Testis (tissue), 3 donors: Measurements from ENCODE around the gene ETS2. TPM values are rescaled to one million over a fixed set of nuclear protein-coding genes. Genes with fewer than 3 reads are reported as not detected.

Source experiments
- DNase-seq: peaks from one replicate; pipeline ENCODE4 v3.0.0-alpha.2; 2019
- H3K27ac ChIP-seq, 2 donors: fragments of 200-600 bp; sonication (generic); one replicate each; pipeline ENCODE4 v1.5.1; 2019
- H3K27me3 ChIP-seq: fragments of 200-600 bp; sonication (generic); one replicate; pipeline ENCODE4 v1.5.1; 2019
- H3K36me3 ChIP-seq: fragments of 200-600 bp; sonication (generic); one replicate; pipeline ENCODE4 v1.5.1; 2017; ENCODE audit warnings: low read depth; ENCODE audit errors: missing control alignments
- H3K4me1 ChIP-seq: fragments of 200-600 bp; sonication (generic); one replicate; pipeline ENCODE4 v1.5.1; 2019
- H3K4me3 ChIP-seq, 2 donors: fragments of 200-600 bp; sonication (generic); one replicate each; pipeline ENCODE4 v1.5.1; 2017 to 2019
- H3K9me3 ChIP-seq: fragments of 200-600 bp; sonication (generic); one replicate; pipeline ENCODE4 v1.5.1; 2017
- POLR2A ChIP-seq: fragments of 450-650 bp; IDR thresholded peaks from one replicate; pipeline ENCODE4 v1.6.1; 2017; ENCODE audit warnings: antibody characterized with exemption, mild to moderate bottlenecking, moderate library complexity
- WGBS, 2 donors: methylation state at CpG; one replicate each; pipeline ENCODE4 v1.1.5; 2018; 5-methylcytosine and 5-hydroxymethylcytosine counted together
- intact Hi-C: fragments of 100-400 bp; cut with DNase I; formaldehyde crosslinking; loops from one replicate; pipeline ENCODE4 v1.15.1; 2023; ENCODE audit warnings: low total_unique reads
- polyA plus RNA-seq: library from polyadenylated mRNA; stranded (reverse); fragments of 350-450 nt; fragmentation: Illumina TruSeq; extraction: RNeasy Lipid Tissue Mini Kit (QIAGEN cat#74804); gene quantifications from one replicate; pipeline ENCODE4 v1.2.3, GENCODE V29; 2014; ENCODE audit warnings: low read depth, low replicate concordance; ENCODE audit not compliant: insufficient read depth
- total RNA-seq, 2 donors: library from RNA; depleted of rRNA; stranded (reverse); fragments of >200 nt; gene quantifications; one replicate each; pipeline ENCODE4 v1.2.3, GENCODE V29; 2016
- TF ChIP-seq, protein P1 (sequence below), 3 experiments: fragments of 450-650 bp in 2 of 3; fragments of 200-600 bp in 1 of 3; sonication (generic) in 1 of 3; IDR thresholded peaks; one replicate each; pipeline ENCODE4 v1.5.1; 2016 to 2019; ENCODE audit warnings: antibody characterized with exemption in 3 of 3, mild to moderate bottlenecking in 2 of 3, moderate library complexity in 1 of 3

The ETS2 gene
- total and polyA plus RNA-seq, 3 donors from 2014 or later, result 13.3 to 19.8 (median 16.2) TPM

DNA sequence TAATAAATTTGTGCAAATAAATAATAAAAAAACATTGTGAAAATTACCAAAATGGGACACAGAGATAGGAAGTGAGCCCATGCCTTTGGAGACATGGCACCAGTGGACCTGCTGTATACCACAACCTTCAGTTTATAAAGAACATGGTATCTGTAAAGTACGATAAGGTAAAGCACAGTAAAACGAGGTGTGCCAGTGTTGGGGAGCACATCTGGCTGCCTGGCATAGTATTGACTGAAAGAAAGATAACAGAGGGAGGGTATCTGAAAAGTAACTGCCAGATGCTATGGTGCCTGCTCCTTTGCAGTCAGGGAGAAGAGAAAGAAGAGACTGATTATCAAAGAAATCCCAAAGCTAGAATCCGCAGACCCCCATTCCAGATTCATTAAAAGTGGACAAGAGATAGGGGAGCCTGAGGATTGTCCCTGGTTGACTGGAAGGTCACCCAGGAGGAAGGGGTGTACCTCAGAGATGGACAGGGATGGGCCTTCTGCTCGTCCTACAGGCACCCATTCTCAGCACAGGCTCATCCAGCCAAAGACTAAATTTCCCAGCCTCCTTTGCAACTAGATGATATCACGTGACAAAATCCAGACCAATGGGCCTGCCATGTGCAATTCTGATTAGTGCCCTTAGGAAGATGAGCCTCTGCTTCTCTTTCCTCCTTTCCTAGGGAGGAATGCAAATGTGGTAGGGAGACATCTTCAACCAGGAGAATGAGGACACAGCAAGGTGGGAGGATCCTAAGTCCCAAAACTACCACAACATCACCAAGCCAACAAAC is 12.9 kb upstream of the ETS2 start:
- 86 to 88% methylated on average over 5 of the region's 5 CpGs for WGBS, 2 donors

DNA sequence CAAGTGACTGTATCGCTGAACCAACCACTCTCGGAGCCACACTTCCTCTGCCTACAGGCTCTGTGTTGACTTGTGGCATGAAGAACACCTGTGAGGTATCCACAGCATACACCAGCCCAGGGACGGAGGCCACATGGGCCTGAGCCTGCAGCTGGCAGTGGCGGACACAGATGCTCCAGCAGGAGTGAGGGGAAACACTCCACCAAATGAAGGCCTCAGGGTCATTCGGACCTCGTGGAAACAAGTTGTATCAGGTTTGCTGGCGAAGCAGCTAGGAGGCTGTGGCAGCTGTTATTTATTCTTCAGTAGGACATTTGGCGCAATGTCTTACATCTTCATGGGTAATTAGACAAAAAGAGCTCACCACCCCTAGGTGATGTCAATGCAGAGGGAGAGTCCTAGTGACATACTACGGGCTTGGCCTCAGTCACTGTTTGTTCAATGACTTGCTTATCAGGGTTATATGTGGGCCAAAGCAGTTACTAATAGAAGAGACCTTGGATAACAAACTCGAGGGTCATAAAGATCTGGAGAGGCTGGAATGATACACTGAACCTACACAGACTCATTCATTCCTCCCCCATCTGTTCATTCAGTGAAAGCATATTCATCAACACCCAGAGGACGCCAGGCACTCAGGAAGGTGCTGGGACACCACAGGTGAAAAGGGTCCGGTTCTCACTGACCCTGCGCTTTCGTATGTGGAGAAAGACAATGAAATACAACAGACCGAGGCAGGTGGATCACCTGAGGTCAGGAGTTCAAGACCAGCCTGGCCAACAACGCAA is 11.6 kb upstream of the ETS2 start:
- H3K27me3 ChIP-seq, result no peaks in the 10 kb centered on the region
- no peak for DNase-seq
- no peak overlapping the region for H3K4me3 ChIP-seq
- no peaks in the 10 kb centered on the region for H3K9me3 ChIP-seq
- TF ChIP-seq POLR2A, result no peak
- TF ChIP-seq, protein P1, sequence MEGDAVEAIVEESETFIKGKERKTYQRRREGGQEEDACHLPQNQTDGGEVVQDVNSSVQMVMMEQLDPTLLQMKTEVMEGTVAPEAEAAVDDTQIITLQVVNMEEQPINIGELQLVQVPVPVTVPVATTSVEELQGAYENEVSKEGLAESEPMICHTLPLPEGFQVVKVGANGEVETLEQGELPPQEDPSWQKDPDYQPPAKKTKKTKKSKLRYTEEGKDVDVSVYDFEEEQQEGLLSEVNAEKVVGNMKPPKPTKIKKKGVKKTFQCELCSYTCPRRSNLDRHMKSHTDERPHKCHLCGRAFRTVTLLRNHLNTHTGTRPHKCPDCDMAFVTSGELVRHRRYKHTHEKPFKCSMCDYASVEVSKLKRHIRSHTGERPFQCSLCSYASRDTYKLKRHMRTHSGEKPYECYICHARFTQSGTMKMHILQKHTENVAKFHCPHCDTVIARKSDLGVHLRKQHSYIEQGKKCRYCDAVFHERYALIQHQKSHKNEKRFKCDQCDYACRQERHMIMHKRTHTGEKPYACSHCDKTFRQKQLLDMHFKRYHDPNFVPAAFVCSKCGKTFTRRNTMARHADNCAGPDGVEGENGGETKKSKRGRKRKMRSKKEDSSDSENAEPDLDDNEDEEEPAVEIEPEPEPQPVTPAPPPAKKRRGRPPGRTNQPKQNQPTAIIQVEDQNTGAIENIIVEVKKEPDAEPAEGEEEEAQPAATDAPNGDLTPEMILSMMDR (IDR thresholded peaks at IDR 0.05), result no peak
- intact Hi-C loops, result no loop called here
- no peak overlapping the region for H3K27ac ChIP-seq
- no peaks in the 10 kb centered on the region for H3K4me1 ChIP-seq
- no peaks in the 10 kb centered on the region for H3K36me3 ChIP-seq
- 86 to 90% methylated on average over 16 of the region's 16 CpGs for WGBS, 2 donors

More for the DNA sequence above, 12.9 kb upstream of the ETS2 start:
- no peaks in the 10 kb centered on the region for H3K9me3 ChIP-seq
- H3K36me3 ChIP-seq, result no peaks in the 10 kb centered on the region
- intact Hi-C loops, result no loop called here
- no peaks in the 10 kb centered on the region for H3K27me3 ChIP-seq
- TF ChIP-seq, protein P1 (IDR thresholded peaks at IDR 0.05), result no peak
- no peak for TF ChIP-seq POLR2A
- H3K4me1 ChIP-seq, result no peaks in the 10 kb centered on the region
- no peak overlapping the region for H3K27ac ChIP-seq
- no peak for DNase-seq
- H3K4me3 ChIP-seq, result no peak overlapping the region

DNA sequence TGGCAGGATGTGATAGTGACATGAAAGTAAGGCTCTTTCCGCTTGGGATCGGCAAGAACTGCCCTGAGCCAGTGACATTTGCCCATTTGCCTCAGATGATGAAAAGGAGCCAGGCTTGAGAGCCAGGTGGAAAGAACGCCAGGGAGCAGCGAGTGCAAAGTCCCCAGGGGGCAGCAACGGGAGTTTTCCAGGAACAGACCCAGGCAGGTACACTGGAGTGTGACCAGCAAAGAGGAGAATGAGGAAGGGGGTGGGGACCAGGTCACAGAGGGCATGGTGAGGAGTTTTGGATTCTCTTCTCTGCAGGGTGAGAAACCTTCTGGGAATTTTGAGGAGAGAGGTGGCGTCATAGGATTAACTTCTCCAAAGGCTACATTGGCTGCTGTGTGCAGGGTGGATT is 10.8 kb upstream of the ETS2 start:
- Histone ChIP-seq H3K9me3 (no peaks in the 10 kb centered on the region), H3K4me1 (no peaks in the 10 kb centered on the region), H3K36me3 (no peaks in the 10 kb centered on the region), H3K4me3 (no peak overlapping the region), H3K27me3 (no peaks in the 10 kb centered on the region), H3K27ac (no peak overlapping the region)
- DNase-seq, result no peak
- WGBS, 2 donors, result 70% methylated on average over 6 of the region's 6 CpGs
- intact Hi-C loops, result no loop called here
- TF ChIP-seq, protein P1 (IDR thresholded peaks at IDR 0.05), result no peak
- TF ChIP-seq POLR2A, result no peak

DNA sequence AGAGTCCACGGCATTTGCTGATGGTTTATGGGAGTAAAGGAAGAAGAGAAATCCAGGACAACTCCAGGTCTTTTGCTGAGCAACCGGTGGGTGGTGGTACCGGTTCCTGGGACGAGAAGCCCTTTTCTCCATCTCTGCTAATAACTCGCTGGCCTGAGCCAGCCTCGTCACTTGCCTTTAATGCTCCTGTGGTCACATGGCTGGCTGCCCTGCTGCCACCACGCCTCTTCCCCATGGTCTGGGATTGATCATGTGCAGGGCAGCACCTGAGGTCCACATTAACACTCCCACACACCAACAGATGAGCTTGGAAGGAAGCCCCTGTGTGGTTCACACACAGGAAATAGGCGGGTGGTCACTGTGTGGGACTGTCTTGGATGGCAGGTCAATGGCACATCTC is 10.3 kb upstream of the ETS2 start:
- no peak for DNase-seq
- WGBS, 2 donors, result 92 to 96% methylated on average over 8 of the region's 8 CpGs

More for the DNA sequence above, 10.3 kb upstream of the ETS2 start:
- Histone ChIP-seq H3K27me3 (no peaks in the 10 kb centered on the region), H3K27ac (no peak overlapping the region), H3K4me1 (no peaks in the 10 kb centered on the region), H3K4me3 (no peak overlapping the region), H3K9me3 (no peaks in the 10 kb centered on the region), H3K36me3 (no peaks in the 10 kb centered on the region)
- intact Hi-C loops, result no loop called here
- TF ChIP-seq, protein P1 (IDR thresholded peaks at IDR 0.05), result no peak
- no peak for TF ChIP-seq POLR2A
